MCF 10A (cell line): ENCODE results near the gene ANXA6. TPM values are rescaled to one million over a fixed set of nuclear protein-coding genes. Genes with fewer than 3 reads are reported as not detected.

Experiments
- BruUV-seq: library from RNA; stranded (reverse); fragments of 400-500 nt; replicated peaks from 2 replicates; lab custom pipeline; 2021; lab: Mats Ljungman, UMichigan
- CTCF ChIA-PET: fragments of 300-600 bp; sonication (Branson Sonifier 250); formaldehyde crosslinking; extraction: SDS; loops from one replicate; lab custom pipeline; 2021; ENCODE audit warnings: antibody characterized with exemption, inconsistent platforms; lab: Yijun Ruan, JAX
- POLR2A ChIA-PET: fragments of 300-600, 350-650 bp; sonication (Branson Sonifier 250); formaldehyde crosslinking; extraction: SDS; loops from one replicate; lab custom pipeline; 2020; ENCODE audit warnings: antibody characterized with exemption, inconsistent platforms; lab: Yijun Ruan, JAX
- DNase-seq: peaks from one replicate; pipeline ENCODE4 v3.0.0-alpha.2; 2018; ENCODE audit not compliant: unreplicated experiment
- H3K27ac Mint-ChIP-seq: one replicate; pipeline ENCODE4 v1.8.0; 2022; ENCODE audit warnings: mild to moderate bottlenecking, low read depth, mixed read lengths; ENCODE audit not compliant: unreplicated experiment
- H3K27me3 Mint-ChIP-seq: one replicate; pipeline ENCODE4 v1.8.0; 2022; ENCODE audit warnings: mixed read lengths; ENCODE audit not compliant: insufficient read depth, unreplicated experiment
- H3K36me3 Mint-ChIP-seq: one replicate; pipeline ENCODE4 v1.8.0; 2022; ENCODE audit warnings: mild to moderate bottlenecking, moderate library complexity, mixed read lengths; ENCODE audit not compliant: insufficient read depth, unreplicated experiment
- H3K4me1 Mint-ChIP-seq: one replicate; pipeline ENCODE4 v1.8.0; 2022; ENCODE audit warnings: mixed read lengths; ENCODE audit not compliant: insufficient read depth, unreplicated experiment
- H3K4me3 Mint-ChIP-seq: one replicate; pipeline ENCODE4 v1.8.0; 2022; ENCODE audit warnings: mild to moderate bottlenecking, moderate library complexity, mixed read lengths; ENCODE audit not compliant: unreplicated experiment
- H3K9me3 Mint-ChIP-seq: one replicate; pipeline ENCODE4 v1.8.0; 2022; ENCODE audit warnings: mixed read lengths; ENCODE audit not compliant: unreplicated experiment
- intact Hi-C: fragments of 100-400 bp; cut with micrococcal nuclease; formaldehyde crosslinking; loops from 2 replicates; pipeline ENCODE4 v1.14.1; 2022
- total RNA-seq: library from RNA; stranded (reverse); gene quantifications from 2 replicates; pipeline ENCODE4 v1.2.3, GENCODE V29; 2022
- TF ChIP-seq, protein P1 (sequence below): fragments of 200-600 bp; IDR thresholded peaks from one replicate; pipeline ENCODE4 v1.8.0; 2022; ENCODE audit warnings: antibody characterized with exemption, mild to moderate bottlenecking; ENCODE audit not compliant: unreplicated experiment

ANXA6 gene
- total RNA-seq, 1 experiment from 2014 or later = 2.6 TPM

DNA sequence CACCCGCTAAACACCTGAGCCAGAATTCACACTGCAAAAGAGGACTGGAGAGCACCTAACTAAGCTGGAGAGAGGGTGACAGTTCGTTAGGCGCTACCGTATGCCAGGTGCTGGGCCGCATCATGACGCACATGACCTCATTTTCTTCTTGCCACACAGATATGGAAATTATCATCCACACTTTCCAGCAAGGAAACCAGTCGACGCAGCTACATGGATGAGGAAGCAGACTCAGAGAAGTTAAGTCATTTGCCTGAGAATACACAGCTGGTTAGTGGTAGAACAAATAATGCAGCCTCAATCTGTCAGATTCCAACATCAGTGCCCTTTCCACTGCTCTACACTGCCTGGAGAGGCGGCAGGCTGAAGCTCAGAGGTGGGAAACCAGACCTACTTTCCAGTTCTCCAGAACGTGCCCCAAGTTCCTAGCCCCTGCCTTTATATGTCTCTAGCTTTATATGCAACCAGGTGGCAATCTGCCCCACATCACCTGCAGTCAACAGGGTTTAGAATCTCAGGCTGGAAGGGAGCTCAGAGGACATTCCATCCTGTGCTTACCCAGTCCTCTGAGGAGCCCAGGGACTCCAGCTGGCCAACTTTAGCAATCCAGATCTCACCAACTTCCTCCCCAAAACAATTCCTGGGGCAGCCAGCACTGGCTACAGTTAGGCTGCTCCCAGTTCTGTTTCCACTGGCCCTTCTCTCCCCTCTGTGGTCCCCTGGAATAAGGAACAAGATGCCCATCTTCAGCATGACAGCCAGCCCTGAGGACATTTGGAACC lies 85.5 kb downstream of the ANXA6 start:
- Mint-ChIP-seq H3K4me3 (peak overlapping the region; percentile 3), H3K4me1 (peaks cover 57% of the 10 kb centered on the region), H3K36me3 (peaks cover 69% of the 10 kb centered on the region), H3K27me3 (no peaks in the 10 kb centered on the region), H3K27ac (peak overlapping the region; percentile 78), H3K9me3 (no peaks in the 10 kb centered on the region)
- CTCF ChIA-PET = interaction anchor here (0.6 to 40.7 kb wide), 11 partner anchors 8 to 512 kb away, joined by 3 to 1587 read pairs (median 4); no protein-coding TSS in a partner anchor
- BruUV-seq = no TSS peak
- intact Hi-C loops = loop anchor here (2.0 kb wide), 1 partner anchor 21 kb away; no protein-coding TSS in a partner anchor
- DNase-seq = no peak
- POLR2A ChIA-PET = interaction anchor here (0.7 to 6.0 kb wide), 10 partner anchors 10 to 181 kb away, joined by 3 to 57 read pairs (median 4); partner anchors contain the start of genes GM2A and TNIP1
- TF ChIP-seq, protein P1, sequence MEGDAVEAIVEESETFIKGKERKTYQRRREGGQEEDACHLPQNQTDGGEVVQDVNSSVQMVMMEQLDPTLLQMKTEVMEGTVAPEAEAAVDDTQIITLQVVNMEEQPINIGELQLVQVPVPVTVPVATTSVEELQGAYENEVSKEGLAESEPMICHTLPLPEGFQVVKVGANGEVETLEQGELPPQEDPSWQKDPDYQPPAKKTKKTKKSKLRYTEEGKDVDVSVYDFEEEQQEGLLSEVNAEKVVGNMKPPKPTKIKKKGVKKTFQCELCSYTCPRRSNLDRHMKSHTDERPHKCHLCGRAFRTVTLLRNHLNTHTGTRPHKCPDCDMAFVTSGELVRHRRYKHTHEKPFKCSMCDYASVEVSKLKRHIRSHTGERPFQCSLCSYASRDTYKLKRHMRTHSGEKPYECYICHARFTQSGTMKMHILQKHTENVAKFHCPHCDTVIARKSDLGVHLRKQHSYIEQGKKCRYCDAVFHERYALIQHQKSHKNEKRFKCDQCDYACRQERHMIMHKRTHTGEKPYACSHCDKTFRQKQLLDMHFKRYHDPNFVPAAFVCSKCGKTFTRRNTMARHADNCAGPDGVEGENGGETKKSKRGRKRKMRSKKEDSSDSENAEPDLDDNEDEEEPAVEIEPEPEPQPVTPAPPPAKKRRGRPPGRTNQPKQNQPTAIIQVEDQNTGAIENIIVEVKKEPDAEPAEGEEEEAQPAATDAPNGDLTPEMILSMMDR = no peak

DNA sequence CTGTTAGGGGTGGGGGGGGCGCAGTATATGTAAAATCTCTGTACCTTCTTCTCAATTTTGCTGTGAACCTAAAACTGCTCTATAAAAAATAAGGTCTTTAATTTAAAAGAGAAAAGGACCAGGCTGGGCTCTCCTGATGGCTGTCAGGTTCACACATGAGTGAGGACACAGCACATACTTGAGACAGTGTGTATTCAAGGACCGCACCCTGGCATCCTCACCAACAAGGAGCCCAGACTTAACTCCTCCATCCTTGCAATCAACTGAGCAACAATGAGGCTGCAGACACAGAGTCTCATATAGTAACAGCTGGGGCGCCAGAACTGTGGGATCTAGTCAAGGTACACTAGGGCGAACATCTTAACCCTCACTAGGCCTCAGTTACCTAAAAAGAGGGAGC lies 86.6 kb downstream of the ANXA6 start:
- ChIA-PET POLR2A (interaction anchor here (0.9 to 6.0 kb wide), 3 partner anchors 9 to 182 kb away, joined by 4 to 57 read pairs (median 6); partner anchors contain the start of genes GM2A and TNIP1), CTCF (interaction anchor here (0.6 to 40.7 kb wide), 13 partner anchors 8 to 511 kb away, joined by 3 to 1587 read pairs (median 3); partner anchors contain the start of genes IRGM, SMIM3 and TNIP1)
- DNase-seq = no peak
- Mint-ChIP-seq H3K27me3 (no peaks in the 10 kb centered on the region), H3K27ac (peak overlapping the region; percentile 78), H3K36me3 (peaks cover 74% of the 10 kb centered on the region), H3K4me3 (no peak overlapping the region), H3K9me3 (no peaks in the 10 kb centered on the region), H3K4me1 (peaks cover 47% of the 10 kb centered on the region)
- TF ChIP-seq, protein P1 = no peak
- no TSS peak for BruUV-seq
- intact Hi-C loops = no loop called here

DNA sequence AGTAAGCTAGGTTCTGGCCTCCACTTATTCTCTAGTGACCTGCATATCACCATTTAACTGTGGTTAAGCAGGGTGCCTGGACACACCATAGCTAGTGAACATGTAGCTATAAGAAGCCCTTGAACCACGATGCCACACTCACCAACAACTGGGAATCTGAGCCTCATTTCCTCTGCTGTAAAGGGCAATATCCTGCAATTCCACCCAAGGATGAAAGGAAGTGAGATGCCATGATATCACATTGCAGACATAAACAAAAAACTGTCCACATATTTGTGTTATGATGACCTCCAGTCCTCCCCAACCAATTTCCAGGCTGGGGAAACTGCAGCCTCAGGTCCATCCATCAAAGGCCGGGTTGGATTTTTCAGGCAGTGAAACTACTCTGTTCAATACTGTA lies 87.1 kb downstream of the ANXA6 start:
- ChIA-PET CTCF (interaction anchor here (0.6 to 40.7 kb wide), 9 partner anchors 11 to 292 kb away, joined by 3 to 1587 read pairs (median 5); partner anchors contain the start of genes IRGM and SMIM3), POLR2A (interaction anchor here (1.0 to 6.0 kb wide), 2 partner anchors 10 to 12 kb away, joined by 4 to 57 read pairs; partner anchors contain the start of gene TNIP1)
- no peak for DNase-seq
- Mint-ChIP-seq H3K36me3 (peaks cover 72% of the 10 kb centered on the region), H3K4me3 (no peak overlapping the region), H3K9me3 (no peaks in the 10 kb centered on the region), H3K4me1 (peaks cover 41% of the 10 kb centered on the region), H3K27me3 (no peaks in the 10 kb centered on the region), H3K27ac (peak overlapping the region; percentile 78)
- no TSS peak for BruUV-seq
- intact Hi-C loops = no loop called here
- TF ChIP-seq, protein P1 = no peak
